Activated naive CD4-positive, alpha-beta T cell treated with anti-CD3 and anti-CD28 coated beads, Interleukin-2, amount 50 U/mL, for 24 hours (primary cell): ENCODE measurements around the gene HNRNPH3.
"Not testable (repeated sequence)": the region's sequence is repeated elsewhere in the genome, so short reads cannot be mapped to it uniquely, and the experiment has no call there.

Experiments
- H3K27ac Mint-ChIP-seq: one replicate; pipeline ENCODE4 v1.8.0; 2021; ENCODE audit warnings: mild to moderate bottlenecking, mixed read lengths
- H3K27me3 Mint-ChIP-seq: one replicate; pipeline ENCODE4 v1.8.0; 2021; ENCODE audit warnings: mixed read lengths
- H3K36me3 Mint-ChIP-seq: one replicate; pipeline ENCODE4 v1.8.0; 2021; ENCODE audit warnings: mixed read lengths
- H3K4me1 Mint-ChIP-seq: one replicate; pipeline ENCODE4 v1.8.0; 2021; ENCODE audit warnings: mixed read lengths
- H3K4me3 Mint-ChIP-seq: one replicate; pipeline ENCODE4 v1.8.0; 2021; ENCODE audit warnings: mild to moderate bottlenecking, mixed read lengths
- H3K9me3 Mint-ChIP-seq: one replicate; pipeline ENCODE4 v1.8.0; 2021; ENCODE audit warnings: mixed read lengths

The HNRNPH3 gene

DNA sequence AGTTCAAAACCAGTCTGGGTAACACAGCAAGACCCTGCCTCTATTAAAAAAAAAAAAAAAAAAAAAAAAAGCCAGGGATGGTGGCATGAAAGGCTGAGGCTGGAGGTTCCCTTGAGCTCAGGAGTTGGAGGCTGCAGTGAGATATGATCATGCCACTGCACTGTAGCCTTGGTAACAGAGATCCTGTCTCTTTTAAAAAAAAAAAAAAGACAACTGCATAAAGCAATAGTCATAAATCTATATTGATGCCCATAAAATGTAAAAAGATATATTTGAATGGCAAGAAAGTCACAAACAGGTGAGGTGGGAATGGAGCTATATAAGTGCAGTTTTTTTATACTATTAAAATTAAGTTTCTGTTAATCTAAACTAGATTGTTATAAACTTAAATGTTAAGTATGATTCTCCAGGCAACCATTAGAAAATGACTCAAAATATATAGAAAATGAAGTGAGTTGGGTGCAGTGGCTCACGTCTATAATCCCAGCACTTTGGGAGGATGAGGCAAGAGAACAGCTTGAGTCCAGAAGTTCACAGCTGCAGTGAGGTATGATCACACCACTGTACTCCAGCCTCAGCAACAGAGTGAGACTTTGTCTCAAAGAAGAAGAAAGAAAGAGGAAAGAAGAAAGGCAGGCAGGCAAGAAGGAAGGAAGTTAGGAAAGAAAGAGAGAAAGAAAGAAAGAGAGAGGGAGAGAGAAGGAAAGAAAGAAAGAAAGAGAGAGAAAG lies 13.4 kb upstream of the HNRNPH3 start:
- H3K27me3 Mint-ChIP-seq: no peaks in the 10 kb centered on the region
- H3K27ac Mint-ChIP-seq: no peak overlapping the region
- no peaks in the 10 kb centered on the region for H3K9me3 Mint-ChIP-seq
- H3K4me1 Mint-ChIP-seq: peaks cover 7% of the 10 kb centered on the region
- peaks cover 9% of the 10 kb centered on the region for H3K36me3 Mint-ChIP-seq
- H3K4me3 Mint-ChIP-seq: no peak overlapping the region

DNA sequence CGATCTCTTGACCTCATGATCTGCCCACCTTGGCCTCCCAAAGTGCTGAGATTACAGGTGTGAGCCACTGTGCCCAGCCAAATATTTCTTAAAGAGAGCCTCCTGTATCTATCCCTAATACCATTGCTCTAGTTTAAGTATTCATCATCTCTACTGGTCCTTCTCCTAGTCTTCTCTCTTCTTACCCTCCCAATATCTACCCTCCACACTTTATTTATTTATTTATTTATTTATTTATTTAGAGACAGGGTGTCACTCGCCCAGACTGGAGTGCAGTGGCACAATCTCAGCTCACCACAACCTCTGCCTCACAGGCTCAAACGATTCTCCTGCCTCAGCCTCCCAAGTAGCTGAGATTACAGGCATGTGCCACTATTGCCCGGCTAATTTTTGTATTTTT lies 7.5 kb upstream of the HNRNPH3 start:
- H3K36me3 Mint-ChIP-seq, H3K4me3 Mint-ChIP-seq, H3K27me3 Mint-ChIP-seq, H3K27ac Mint-ChIP-seq, H3K9me3 Mint-ChIP-seq: not testable (repeated sequence)
- H3K4me1 Mint-ChIP-seq: peaks cover 11% of the 10 kb centered on the region

GRCh38 chr10:68327889-68328786 lies 3.7 kb upstream of the HNRNPH3 start:
- H3K36me3 Mint-ChIP-seq: peaks cover 5% of the 10 kb centered on the region
- no peaks in the 10 kb centered on the region for H3K9me3 Mint-ChIP-seq
- H3K4me3 Mint-ChIP-seq: peak overlapping the region; percentile 71
- no peaks in the 10 kb centered on the region for H3K27me3 Mint-ChIP-seq
- H3K4me1 Mint-ChIP-seq: peaks cover 28% of the 10 kb centered on the region
- peak overlapping the region; percentile 89 for H3K27ac Mint-ChIP-seq

GRCh38 chr10:68329506-68329861 lies 2.4 kb upstream of the HNRNPH3 start:
- Mint-ChIP-seq H3K36me3 (peaks cover 10% of the 10 kb centered on the region), H3K4me3 (no peak overlapping the region), H3K27me3 (no peaks in the 10 kb centered on the region), H3K4me1 (peaks cover 30% of the 10 kb centered on the region), H3K27ac (peak overlapping the region; percentile 93), H3K9me3 (no peaks in the 10 kb centered on the region)

- no peaks in the 10 kb centered on the region for H3K9me3 Mint-ChIP-seq
- peak overlapping the region; percentile 100 for H3K4me3 Mint-ChIP-seq
- H3K36me3 Mint-ChIP-seq: peaks cover 14% of the 10 kb centered on the region
- H3K4me1 Mint-ChIP-seq: peaks cover 45% of the 10 kb centered on the region
- H3K27me3 Mint-ChIP-seq: no peaks in the 10 kb centered on the region
- H3K27ac Mint-ChIP-seq: peak overlapping the region; percentile 100
Measured at GRCh38 chr10:68330852-68331454, 911 bp upstream of the HNRNPH3 start.

GRCh38 chr10:68332259-68333057 lies 594 bp downstream of the HNRNPH3 start, which contains the start of gene PBLD:
Gene PBLD (minus strand): TSS chr10:68332928. CDS start chr10:68306844, 26,084 bp downstream.
- Mint-ChIP-seq H3K4me1 (peaks cover 60% of the 10 kb centered on the region), H3K36me3 (peaks cover 19% of the 10 kb centered on the region), H3K9me3 (no peaks in the 10 kb centered on the region), H3K27ac (peak within 1 kb of the TSS; percentile 100), H3K4me3 (peak within 1 kb of the TSS; percentile 100), H3K27me3 (no peaks in the 10 kb centered on the region)

GRCh38 chr10:68333058-68333395 lies 1.2 kb downstream of the HNRNPH3 start:
- H3K4me3 Mint-ChIP-seq: peak overlapping the region; percentile 100
- peak overlapping the region; percentile 100 for H3K27ac Mint-ChIP-seq
- H3K27me3 Mint-ChIP-seq: no peaks in the 10 kb centered on the region
- H3K9me3 Mint-ChIP-seq: no peaks in the 10 kb centered on the region
- H3K4me1 Mint-ChIP-seq: peaks cover 65% of the 10 kb centered on the region
- H3K36me3 Mint-ChIP-seq: peaks cover 22% of the 10 kb centered on the region

- Mint-ChIP-seq H3K36me3 (peaks cover 24% of the 10 kb centered on the region), H3K9me3 (no peaks in the 10 kb centered on the region)
Measured at GRCh38 chr10:68333440-68334431, 1.9 kb downstream of the HNRNPH3 start.

GRCh38 chr10:68334672-68335467 lies 3.0 kb downstream of the HNRNPH3 start:
- H3K27ac Mint-ChIP-seq: peak overlapping the region; percentile 96

More at GRCh38 chr10:68333440-68334431, 1.9 kb downstream of the HNRNPH3 start:
- Mint-ChIP-seq H3K27ac (peak overlapping the region; percentile 100), H3K4me3 (peak overlapping the region; percentile 100), H3K27me3 (no peaks in the 10 kb centered on the region), H3K4me1 (peaks cover 63% of the 10 kb centered on the region)

DNA sequence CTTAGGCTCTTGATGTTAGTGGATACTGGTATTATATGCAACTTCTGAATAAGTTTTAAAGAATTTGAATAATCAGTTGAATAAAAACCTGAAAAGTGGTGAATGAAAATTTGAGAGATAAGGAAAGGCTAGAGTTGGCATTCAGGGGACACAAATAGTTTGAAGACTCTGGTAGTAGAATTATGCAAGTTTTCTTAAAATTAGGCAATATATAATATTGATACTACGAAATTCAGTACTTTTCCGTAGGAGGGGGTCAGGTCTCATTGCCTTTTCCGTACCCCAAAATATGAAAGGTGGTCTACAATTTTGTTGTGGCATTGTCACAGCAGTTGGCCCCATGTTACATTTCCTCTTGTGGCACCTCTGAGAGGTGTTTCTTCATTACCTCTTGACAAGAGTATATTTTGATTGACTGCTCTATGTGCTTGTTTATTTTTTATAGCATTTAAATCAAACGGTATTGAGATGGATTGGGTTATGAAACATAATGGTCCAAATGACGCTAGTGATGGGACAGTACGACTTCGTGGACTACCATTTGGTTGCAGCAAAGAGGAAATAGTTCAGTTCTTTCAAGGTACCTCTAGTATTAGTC lies 5.0 kb downstream of the HNRNPH3 start:
- Mint-ChIP-seq H3K4me3 (peak overlapping the region; percentile 85), H3K27me3 (no peaks in the 10 kb centered on the region), H3K4me1 (peaks cover 61% of the 10 kb centered on the region), H3K36me3 (peaks cover 34% of the 10 kb centered on the region), H3K9me3 (no peaks in the 10 kb centered on the region), H3K27ac (peak overlapping the region; percentile 92)

More at GRCh38 chr10:68334672-68335467, 3.0 kb downstream of the HNRNPH3 start:
- H3K4me3 Mint-ChIP-seq: peak overlapping the region; percentile 100
- no peaks in the 10 kb centered on the region for H3K27me3 Mint-ChIP-seq
- H3K9me3 Mint-ChIP-seq: no peaks in the 10 kb centered on the region
- peaks cover 68% of the 10 kb centered on the region for H3K4me1 Mint-ChIP-seq
- peaks cover 27% of the 10 kb centered on the region for H3K36me3 Mint-ChIP-seq

- Mint-ChIP-seq H3K4me1 (peaks cover 55% of the 10 kb centered on the region), H3K4me3 (no peak overlapping the region), H3K36me3 (peaks cover 31% of the 10 kb centered on the region), H3K9me3 (no peaks in the 10 kb centered on the region), H3K27ac (peak overlapping the region; percentile 62), H3K27me3 (no peaks in the 10 kb centered on the region)
Measured at GRCh38 chr10:68340358-68341080, 8.7 kb downstream of the HNRNPH3 start.

DNA sequence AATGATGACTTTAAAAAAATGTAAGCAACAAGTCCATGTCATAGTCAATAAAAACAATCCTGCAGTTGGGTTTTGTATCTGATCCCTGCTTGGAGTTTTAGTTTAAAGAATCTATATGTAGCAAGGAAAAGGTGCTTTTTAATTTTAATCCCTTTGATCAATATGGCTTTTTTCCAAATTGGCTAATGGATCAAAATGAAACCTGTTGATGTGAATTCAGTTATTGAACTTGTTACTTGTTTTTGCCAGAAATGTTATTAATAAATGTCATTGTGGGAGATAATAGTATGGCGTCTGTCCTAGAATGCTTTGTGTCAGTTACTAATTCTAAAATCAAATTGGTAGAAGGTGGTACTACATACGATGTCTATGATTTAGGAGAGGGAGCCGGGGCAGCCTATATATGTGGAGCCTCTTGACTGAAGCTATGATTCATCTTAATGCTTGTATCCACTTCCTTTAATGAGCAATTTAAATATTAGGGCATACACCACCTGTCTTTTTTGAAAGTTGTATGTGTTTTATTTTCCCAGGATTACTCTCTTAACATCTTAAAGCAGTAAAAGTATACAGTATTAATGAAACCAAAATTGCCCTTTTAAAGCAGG lies 11.1 kb downstream of the HNRNPH3 start:
- H3K9me3 Mint-ChIP-seq: no peaks in the 10 kb centered on the region
- peak overlapping the region; percentile 38 for H3K27ac Mint-ChIP-seq
- H3K36me3 Mint-ChIP-seq: peaks cover 23% of the 10 kb centered on the region
- peaks cover 36% of the 10 kb centered on the region for H3K4me1 Mint-ChIP-seq
- no peak overlapping the region for H3K4me3 Mint-ChIP-seq
- H3K27me3 Mint-ChIP-seq: no peaks in the 10 kb centered on the region
